Immature natural killer cell (primary cell): Measurements from ENCODE around the gene ITGB1BP1. TPM values are rescaled to one million over a fixed set of nuclear protein-coding genes. Genes with fewer than 3 reads are reported as not detected.

Source experiments
- DNase-seq, 3 donors: peaks; one replicate each; pipeline ENCODE4 v3.0.0; 2022; ENCODE audit warnings: mixed read lengths in 1 of 3
- H3K27ac Mint-ChIP-seq, 6 donors: one replicate each; pipeline ENCODE4 v1.8.0; 2020; ENCODE audit warnings: mixed read lengths in 6 of 6, mild to moderate bottlenecking in 5 of 6, inconsistent platforms in 4 of 6, moderate library complexity in 3 of 6
- H3K27me3 Mint-ChIP-seq, 3 donors: one replicate each; pipeline ENCODE4 v1.8.0; 2020 to 2021; ENCODE audit warnings: low read depth in 3 of 3, mild to moderate bottlenecking in 3 of 3, mixed read lengths in 3 of 3, moderate library complexity in 3 of 3, inconsistent platforms in 1 of 3
- H3K36me3 Mint-ChIP-seq, 3 donors: one replicate each; pipeline ENCODE4 v1.8.0; 2020; ENCODE audit warnings: mixed read lengths in 3 of 3, inconsistent platforms in 2 of 3, mild to moderate bottlenecking in 2 of 3
- H3K4me1 Mint-ChIP-seq, 2 donors: one replicate each; pipeline ENCODE4 v1.8.0; 2020; ENCODE audit warnings: inconsistent platforms in 2 of 2, mild to moderate bottlenecking in 2 of 2, mixed read lengths in 2 of 2, moderate library complexity in 1 of 2
- H3K4me3 Mint-ChIP-seq, 5 donors: one replicate each; pipeline ENCODE4 v1.8.0; 2020; ENCODE audit warnings: mild to moderate bottlenecking in 5 of 5, mixed read lengths in 5 of 5, inconsistent platforms in 3 of 5, moderate library complexity in 3 of 5
- H3K9me3 Mint-ChIP-seq, 6 donors: one replicate each; pipeline ENCODE4 v1.8.0; 2020; ENCODE audit warnings: mild to moderate bottlenecking in 6 of 6, mixed read lengths in 6 of 6, inconsistent platforms in 4 of 6, moderate library complexity in 3 of 6
- polyA plus RNA-seq, 3 donors: library from polyadenylated mRNA; unstranded; fragments of 300-500 nt; fragmentation: Illumina TruSeq; gene quantifications; one replicate each; pipeline ENCODE4 v1.2.3, GENCODE V29; 2021

The ITGB1BP1 gene
- polyA plus RNA-seq, 3 donors from 2014 or later = 157 to 212 (median 204) TPM

DNA sequence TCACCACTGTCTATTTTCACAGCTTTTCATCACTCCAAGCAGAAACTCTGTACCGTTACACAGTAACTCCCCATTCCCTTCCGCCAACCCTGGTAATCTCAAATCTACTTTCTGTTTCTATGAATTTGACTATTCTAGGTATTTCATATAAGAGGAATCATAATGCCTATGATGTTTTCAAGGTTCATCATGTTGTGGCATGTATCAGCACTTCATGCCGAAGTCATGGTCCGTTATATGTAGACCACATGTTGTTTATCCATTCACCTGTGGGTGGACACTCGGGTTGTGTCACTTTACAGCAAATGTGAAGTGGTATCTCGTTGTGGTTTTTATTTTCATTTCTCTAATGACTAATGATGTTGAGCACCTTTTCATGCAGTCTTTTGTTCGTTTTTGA lies 21.8 kb upstream of the ITGB1BP1 start:
- H3K9me3 Mint-ChIP-seq = no peaks in the 10 kb centered on the region
- no peak overlapping the region for H3K27ac Mint-ChIP-seq
- no peaks in the 10 kb centered on the region for H3K4me1 Mint-ChIP-seq
- no peak overlapping the region for H3K4me3 Mint-ChIP-seq
- H3K36me3 Mint-ChIP-seq = peaks cover 32 to 49% (median 33%) of the 10 kb centered on the region in 3 donors
- H3K27me3 Mint-ChIP-seq = peaks cover 0 to 2% (median 0%) of the 10 kb centered on the region in 3 donors
- no peak for DNase-seq

DNA sequence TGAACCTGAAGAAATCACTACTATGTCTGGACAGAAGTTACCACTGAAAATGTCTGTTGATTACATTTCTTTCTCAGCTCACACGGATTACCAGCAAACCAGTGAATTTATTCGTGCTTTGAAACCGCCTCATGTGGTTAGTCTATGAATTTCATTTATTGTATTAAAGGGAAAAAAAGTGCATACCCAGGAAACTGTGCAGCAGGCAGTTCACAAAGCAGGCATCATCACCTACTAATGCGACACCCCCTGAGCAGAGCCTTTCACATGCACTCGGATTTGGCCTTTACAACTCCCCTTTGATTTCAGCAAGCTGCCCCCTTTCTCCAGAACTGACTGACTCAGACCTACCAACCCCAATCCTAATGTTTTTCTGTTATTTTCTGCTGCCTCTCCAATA lies 20.2 kb upstream of the ITGB1BP1 start:
- peaks cover 29 to 50% (median 29%) of the 10 kb centered on the region in 3 donors for H3K36me3 Mint-ChIP-seq
- DNase-seq = no peak
- H3K4me1 Mint-ChIP-seq = no peaks in the 10 kb centered on the region
- H3K27ac Mint-ChIP-seq = no peak overlapping the region
- no peak overlapping the region for H3K4me3 Mint-ChIP-seq
- H3K27me3 Mint-ChIP-seq = peaks cover 0 to 2% (median 0%) of the 10 kb centered on the region in 3 donors
- H3K9me3 Mint-ChIP-seq = no peaks in the 10 kb centered on the region

DNA sequence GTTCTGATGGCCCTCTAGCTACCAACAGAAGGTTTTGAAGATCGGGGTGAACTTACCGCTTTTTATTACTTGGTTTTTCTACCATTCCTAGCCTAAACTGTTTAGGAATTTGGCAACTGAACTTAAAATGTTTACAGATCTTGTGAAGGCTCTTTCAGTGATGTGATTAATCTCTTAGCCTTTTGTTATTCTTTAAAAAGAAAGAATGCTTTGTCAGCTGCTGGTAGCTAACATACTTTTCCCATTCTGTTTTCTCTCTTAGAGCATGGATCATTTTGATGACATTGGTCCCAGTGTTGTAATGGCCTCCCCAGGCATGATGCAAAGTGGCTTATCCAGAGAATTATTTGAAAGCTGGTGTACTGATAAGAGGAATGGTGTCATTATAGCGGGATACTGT lies 18.2 kb upstream of the ITGB1BP1 start:
- peaks cover 0 to 2% (median 0%) of the 10 kb centered on the region in 3 donors for H3K27me3 Mint-ChIP-seq
- no peaks in the 10 kb centered on the region for H3K9me3 Mint-ChIP-seq
- no peaks in the 10 kb centered on the region for H3K4me1 Mint-ChIP-seq
- H3K36me3 Mint-ChIP-seq = peaks cover 29 to 55% (median 34%) of the 10 kb centered on the region in 3 donors
- DNase-seq = no peak
- peak overlapping the region in 1 of 6 donors; percentile 53 for H3K27ac Mint-ChIP-seq
- no peak overlapping the region for H3K4me3 Mint-ChIP-seq

DNA sequence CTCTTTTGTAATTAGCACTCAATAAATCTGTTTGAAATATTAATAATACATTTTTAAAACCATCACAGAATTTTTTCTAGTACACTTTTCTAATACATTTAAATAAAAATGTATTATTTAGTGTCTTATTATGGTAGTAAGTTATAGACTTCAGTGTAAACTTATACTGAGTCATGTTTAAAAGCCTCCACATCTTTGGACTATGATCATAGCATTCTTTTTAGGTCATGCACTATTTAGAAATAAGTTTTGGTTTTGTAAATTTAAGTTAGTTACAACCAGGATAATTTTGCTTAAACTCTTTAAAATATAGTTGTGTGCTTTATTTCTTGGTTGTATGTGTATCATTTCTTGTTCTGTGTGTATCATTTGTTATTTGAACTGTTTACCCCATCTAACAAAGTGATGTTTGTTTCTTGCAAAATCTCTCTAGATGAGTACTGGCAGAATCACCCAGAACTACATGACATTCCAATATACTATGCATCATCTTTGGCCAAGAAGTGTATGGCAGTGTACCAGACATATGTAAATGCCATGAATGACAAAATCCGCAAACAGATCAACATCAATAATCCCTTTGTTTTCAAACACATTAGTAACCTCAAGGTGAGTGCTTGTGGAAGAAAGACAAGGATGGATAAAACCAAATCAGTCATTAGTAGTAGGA lies 16.9 kb upstream of the ITGB1BP1 start:
- H3K4me3 Mint-ChIP-seq = no peak overlapping the region
- H3K27me3 Mint-ChIP-seq = peaks cover 0 to 2% (median 0%) of the 10 kb centered on the region in 3 donors
- DNase-seq = no peak
- peaks cover 28 to 52% (median 33%) of the 10 kb centered on the region in 3 donors for H3K36me3 Mint-ChIP-seq
- no peaks in the 10 kb centered on the region for H3K4me1 Mint-ChIP-seq
- no peaks in the 10 kb centered on the region for H3K9me3 Mint-ChIP-seq
- no peak overlapping the region for H3K27ac Mint-ChIP-seq

DNA sequence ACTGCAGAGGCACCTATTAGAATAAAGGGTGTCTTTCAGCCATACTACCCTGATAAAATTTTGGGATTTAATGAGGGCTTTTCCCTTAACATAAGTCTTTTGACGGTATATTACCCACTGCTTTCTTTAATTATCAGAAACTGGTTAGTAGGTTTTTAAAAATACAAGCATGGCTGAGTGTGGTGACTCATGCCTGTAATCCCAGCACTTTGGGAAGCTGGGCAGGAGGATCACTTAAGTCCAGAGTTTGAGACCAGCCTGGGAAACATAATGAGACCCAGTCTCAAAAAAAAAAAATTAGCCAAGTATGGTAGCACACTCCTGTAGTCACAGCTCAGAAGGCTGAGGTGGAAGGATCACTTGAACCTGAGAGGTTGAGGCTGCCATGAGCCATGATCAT lies 16.2 kb upstream of the ITGB1BP1 start:
- Mint-ChIP-seq H3K27ac (no peak overlapping the region), H3K9me3 (no peaks in the 10 kb centered on the region), H3K4me1 (no peaks in the 10 kb centered on the region), H3K27me3 (no peaks in the 10 kb centered on the region), H3K36me3 (peaks cover 31 to 55% (median 32%) of the 10 kb centered on the region in 3 donors), H3K4me3 (no peak overlapping the region)
- DNase-seq = no peak

DNA sequence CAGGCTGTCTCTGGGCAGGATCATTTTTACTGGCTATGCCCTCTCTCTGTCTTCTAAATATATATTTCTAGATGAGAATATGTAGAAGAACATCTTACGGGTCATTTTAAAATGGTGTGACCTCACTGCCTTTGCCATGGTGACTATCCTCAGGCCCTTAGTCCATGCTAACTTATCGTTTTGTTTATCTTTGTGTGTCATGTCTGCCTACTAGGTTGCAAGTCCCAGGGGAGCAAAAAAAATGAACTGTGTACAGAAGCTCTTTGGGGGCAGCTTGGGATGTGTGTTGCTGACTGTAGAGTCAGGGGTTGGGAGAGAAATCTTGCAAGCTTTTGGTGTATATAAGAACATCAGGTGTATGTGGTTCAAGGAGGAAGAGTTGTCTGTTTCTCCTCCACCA lies 11.2 kb upstream of the ITGB1BP1 start:
- Mint-ChIP-seq H3K4me3 (no peak overlapping the region), H3K9me3 (no peaks in the 10 kb centered on the region), H3K4me1 (no peaks in the 10 kb centered on the region), H3K36me3 (peaks cover 32 to 65% (median 47%) of the 10 kb centered on the region in 3 donors), H3K27ac (peak overlapping the region in 1 of 6 donors; percentile 43), H3K27me3 (no peaks in the 10 kb centered on the region)
- no peak for DNase-seq

DNA sequence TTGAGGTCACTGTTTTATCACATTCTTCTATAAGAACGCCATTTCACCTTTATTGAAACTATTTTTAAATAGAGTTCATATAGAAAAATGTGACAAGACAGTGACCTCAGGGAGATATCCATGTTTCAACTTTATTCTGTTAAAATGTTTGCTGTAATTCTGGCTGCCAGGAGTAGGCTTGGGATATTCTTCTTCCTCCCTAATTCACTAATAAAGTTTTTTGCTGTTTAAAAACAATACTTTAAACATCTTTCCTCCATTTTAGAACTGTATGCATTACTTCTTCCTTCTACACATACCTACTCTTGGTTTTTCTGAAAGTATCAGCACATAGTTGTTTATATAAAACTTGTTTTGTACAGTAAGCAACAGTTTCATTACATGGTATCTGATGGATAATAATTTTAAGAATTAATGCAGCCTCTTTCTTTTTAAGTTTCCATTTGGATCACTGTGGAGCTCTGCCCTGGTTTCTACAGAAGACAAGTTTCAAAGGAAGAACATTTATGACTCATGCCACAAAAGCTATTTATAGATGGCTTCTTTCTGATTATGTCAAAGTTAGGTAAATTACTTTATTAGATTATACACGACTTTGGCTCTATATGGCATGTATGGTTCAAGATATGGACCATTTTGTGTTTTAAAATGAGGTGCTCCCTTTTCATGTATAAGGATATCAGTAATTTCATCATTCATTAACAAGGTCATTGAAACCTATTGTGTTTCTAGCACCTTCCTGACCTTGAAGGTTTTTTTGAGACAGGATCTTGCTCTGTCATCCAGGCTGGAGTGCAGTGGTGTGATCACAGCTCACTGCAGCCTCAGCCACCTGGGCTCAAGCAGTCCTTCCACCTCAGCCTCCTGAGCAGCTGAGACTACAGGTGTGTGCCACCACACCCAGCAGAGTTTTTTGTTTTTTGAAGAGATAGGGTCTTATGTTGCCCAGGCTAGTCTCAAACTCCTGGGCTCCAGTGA lies 7.3 kb upstream of the ITGB1BP1 start:
- no peak overlapping the region for H3K27ac Mint-ChIP-seq
- H3K4me1 Mint-ChIP-seq = peaks cover 1 to 5% of the 10 kb centered on the region in 2 donors
- H3K36me3 Mint-ChIP-seq = peaks cover 32 to 44% (median 32%) of the 10 kb centered on the region in 3 donors
- H3K4me3 Mint-ChIP-seq = no peak overlapping the region
- H3K9me3 Mint-ChIP-seq = no peaks in the 10 kb centered on the region
- no peak for DNase-seq
- no peaks in the 10 kb centered on the region for H3K27me3 Mint-ChIP-seq

DNA sequence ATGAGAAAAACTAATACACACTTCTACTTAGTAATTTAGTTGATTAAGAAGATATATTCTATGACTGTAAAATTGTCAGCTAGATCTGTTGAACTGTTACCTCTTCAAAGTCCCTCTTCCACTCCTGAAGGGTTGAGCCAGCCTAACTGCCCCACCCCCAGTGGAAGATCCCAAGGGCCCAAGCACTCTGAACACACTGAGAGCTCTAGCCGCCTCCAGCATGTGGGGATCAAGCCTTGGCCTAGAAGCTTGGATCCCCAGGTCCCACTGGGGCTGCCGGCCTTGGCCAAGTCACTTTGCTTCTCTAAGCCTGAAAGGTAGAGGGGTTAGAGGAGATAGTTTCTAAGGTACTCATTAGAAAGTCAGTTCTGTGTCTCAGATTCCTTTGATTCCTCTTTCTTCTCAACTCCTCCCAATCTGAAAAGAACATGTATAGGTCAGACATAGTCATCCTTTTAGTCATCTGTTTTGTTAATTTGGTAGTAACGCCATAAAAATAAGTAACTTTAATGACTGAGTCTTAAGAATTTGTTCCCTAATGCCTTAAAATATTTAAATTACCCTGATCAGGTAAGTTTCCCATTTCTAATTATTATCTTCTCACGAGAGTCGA lies 5.7 kb upstream of the ITGB1BP1 start:
- no peak for DNase-seq
- Mint-ChIP-seq H3K36me3 (peaks cover 25 to 36% (median 27%) of the 10 kb centered on the region in 3 donors), H3K9me3 (no peaks in the 10 kb centered on the region), H3K4me1 (peaks cover 1 to 5% of the 10 kb centered on the region in 2 donors), H3K4me3 (no peak overlapping the region), H3K27ac (no peak overlapping the region), H3K27me3 (no peaks in the 10 kb centered on the region)

DNA sequence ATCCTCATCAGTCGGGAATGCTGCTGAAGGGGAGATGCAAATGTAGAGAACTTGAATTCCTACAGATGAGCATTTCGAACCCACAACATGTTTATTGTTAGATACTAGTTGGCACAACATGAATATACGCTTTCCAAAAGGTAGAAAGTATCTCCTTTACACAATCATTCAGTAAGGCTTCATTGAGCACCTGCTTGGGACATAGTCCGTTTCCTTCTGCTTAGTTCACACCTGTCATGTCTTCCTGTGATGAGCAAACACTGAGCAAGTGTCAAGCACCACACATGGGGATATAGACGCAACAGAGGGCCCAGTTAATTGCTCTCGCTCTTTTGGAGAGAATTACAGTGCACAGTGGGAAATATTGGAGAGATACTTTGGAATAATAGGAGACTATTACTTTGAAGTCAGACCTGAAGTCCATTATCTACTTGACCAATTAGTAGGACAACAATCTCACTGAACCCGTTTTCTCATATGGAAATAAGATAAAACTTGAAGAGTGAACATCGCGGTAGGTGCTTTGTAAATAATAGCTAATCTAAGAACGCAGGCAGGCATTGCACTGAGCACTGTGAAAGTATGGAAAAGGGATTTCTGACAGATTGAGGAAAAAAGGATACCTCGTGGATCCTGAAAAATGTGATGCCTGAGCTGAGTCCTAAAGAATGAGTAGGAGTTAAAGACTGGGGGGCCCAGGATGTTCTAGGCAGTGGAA lies 1.3 kb upstream of the ITGB1BP1 start:
- peaks cover 27 to 31% of the 10 kb centered on the region in 2 donors for H3K4me1 Mint-ChIP-seq
- peaks cover 2 to 9% (median 8%) of the 10 kb centered on the region in 3 donors for H3K27me3 Mint-ChIP-seq
- H3K27ac Mint-ChIP-seq = no peak overlapping the region
- H3K36me3 Mint-ChIP-seq = no peaks in the 10 kb centered on the region
- H3K4me3 Mint-ChIP-seq = no peak overlapping the region
- DNase-seq = no peak
- no peaks in the 10 kb centered on the region for H3K9me3 Mint-ChIP-seq

DNA sequence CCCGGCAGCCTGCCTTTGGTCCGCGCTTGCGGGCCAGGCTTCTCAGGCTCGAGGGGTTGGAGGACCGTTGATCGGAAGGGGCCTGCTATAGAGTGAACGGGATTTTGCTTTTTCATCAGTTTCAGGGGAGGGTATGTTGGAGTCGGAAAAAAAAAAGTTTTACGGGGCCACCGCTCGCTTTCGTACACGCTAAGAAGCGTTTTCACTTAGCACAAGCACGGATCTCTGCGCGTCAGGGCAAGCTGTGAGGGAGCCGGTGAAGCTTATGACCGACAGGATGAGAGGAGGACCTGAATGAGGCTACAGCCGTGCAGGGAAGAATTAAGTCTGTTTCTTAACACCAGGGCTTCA lies 569 bp upstream of the ITGB1BP1 start:
- H3K27ac Mint-ChIP-seq = no peak overlapping the region
- H3K4me1 Mint-ChIP-seq = peaks cover 30 to 38% of the 10 kb centered on the region in 2 donors
- no peak overlapping the region for H3K4me3 Mint-ChIP-seq

DNA sequence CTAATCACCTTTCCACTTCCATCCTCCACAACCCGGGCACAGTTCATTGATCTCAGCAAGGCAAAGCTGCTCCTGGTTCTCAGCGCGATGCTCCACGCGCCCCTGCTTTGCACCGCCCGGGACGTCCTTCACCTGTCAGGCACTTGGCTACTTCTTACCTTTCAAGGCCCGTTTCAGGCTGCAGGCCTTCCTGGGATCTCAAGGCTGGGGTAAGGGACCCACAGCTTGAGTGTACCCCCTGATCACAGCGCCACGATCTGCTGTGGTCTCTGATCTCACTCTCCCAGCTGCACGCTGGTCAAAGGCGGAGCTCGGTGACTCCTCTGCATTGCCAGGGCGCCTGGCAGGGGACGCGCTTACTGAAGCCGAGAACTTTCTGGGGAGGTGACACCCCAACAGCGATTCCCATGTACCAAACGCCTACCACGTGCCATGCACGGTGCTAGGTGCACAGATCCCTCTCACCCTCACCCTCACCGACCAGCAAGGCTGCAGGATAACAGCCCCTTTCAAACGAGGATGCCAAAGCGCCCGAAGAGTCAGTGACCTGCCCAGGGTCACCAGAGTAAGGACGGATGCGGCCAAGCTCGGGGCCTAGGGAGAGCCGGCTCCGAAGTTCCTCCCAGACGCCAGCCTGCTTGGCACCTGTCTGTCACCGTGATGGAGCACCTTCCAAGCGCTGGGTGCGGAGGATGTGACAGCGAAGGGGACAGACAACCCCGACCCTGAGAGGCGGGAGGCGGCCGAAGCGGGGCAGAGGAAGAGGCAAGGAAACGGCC lies 818 bp downstream of the ITGB1BP1 start:
- Mint-ChIP-seq H3K27me3 (peaks cover 2 to 9% (median 8%) of the 10 kb centered on the region in 3 donors), H3K4me3 (peak overlapping the region in 2 of 5 donors; percentile 89 to 92), H3K9me3 (no peaks in the 10 kb centered on the region), H3K4me1 (peaks cover 41 to 47% of the 10 kb centered on the region in 2 donors), H3K27ac (peak overlapping the region in 5 of 6 donors; percentile 86 to 92 (median 90)), H3K36me3 (peaks cover 0 to 9% (median 0%) of the 10 kb centered on the region in 3 donors)
- DNase-seq = peak; percentile 19 to 42 (median 21)

More for the DNA sequence above, 569 bp upstream of the ITGB1BP1 start:
- peak in 1 of 3 donors; percentile 44 for DNase-seq
- H3K9me3 Mint-ChIP-seq = no peaks in the 10 kb centered on the region
- H3K36me3 Mint-ChIP-seq = no peaks in the 10 kb centered on the region
- H3K27me3 Mint-ChIP-seq = peaks cover 2 to 9% (median 8%) of the 10 kb centered on the region in 3 donors

DNA sequence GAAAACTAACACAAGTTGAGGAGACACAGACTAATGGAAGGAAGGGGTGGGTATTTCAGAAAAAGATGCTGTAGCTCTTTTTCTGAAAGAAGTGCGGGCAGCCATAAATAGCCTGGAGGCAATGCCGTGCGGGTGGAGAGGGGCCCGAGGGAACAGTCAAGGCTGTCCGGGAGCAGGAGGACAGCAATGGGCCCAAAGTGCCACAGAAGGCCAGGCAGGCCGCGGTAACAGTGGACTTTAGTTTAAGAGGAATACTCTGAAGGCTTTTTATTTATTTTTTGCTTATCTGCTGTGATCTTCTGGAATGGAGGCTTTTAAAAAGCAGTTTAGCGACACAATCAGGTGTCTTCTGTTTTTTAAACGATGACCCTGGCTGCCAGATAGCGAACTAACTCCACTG lies 2.8 kb downstream of the ITGB1BP1 start:
- no peak for DNase-seq
- peak overlapping the region in 3 of 5 donors; percentile 47 to 67 (median 57) for H3K4me3 Mint-ChIP-seq
- H3K27me3 Mint-ChIP-seq = peaks cover 4 to 9% (median 8%) of the 10 kb centered on the region in 3 donors
- H3K36me3 Mint-ChIP-seq = peaks cover 3 to 9% (median 4%) of the 10 kb centered on the region in 3 donors
- no peaks in the 10 kb centered on the region for H3K9me3 Mint-ChIP-seq
- peak overlapping the region in 4 of 6 donors; percentile 19 to 51 (median 22) for H3K27ac Mint-ChIP-seq
- peaks cover 59 to 67% of the 10 kb centered on the region in 2 donors for H3K4me1 Mint-ChIP-seq
